Fibroblast of lung (primary cell): Measurements from ENCODE around the gene GYPC. TPM values are rescaled to one million over a fixed set of nuclear protein-coding genes. Genes with fewer than 3 reads are reported as not detected.
A peak's percentile ranks its signal among the peaks of the same experiment; 100 is the strongest.

ENCODE experiments used
- DNase-seq, 2 donors: peaks; one replicate each; pipeline versions ENCODE4 v3.0.0 to v3.0.0-alpha.2; 2010; ENCODE audit warnings: low read depth in 2 of 2
- H2AFZ ChIP-seq: 2 replicates; pipeline ENCODE4 v1.5.1; 2012; ENCODE audit warnings: low read length, control low read depth, inconsistent platforms
- H3K27ac ChIP-seq: 2 replicates; pipeline ENCODE4 v1.5.1; 2011; ENCODE audit warnings: low read length, control low read depth; ENCODE audit not compliant: insufficient read depth
- H3K27me3 ChIP-seq: 2 replicates; pipeline ENCODE4 v1.5.1; 2011; ENCODE audit warnings: mild to moderate bottlenecking, low read length; ENCODE audit not compliant: control insufficient read depth, insufficient read depth
- H3K36me3 ChIP-seq: 2 replicates; pipeline ENCODE4 v1.5.1; 2011; ENCODE audit warnings: low read length; ENCODE audit not compliant: control insufficient read depth, insufficient read depth
- H3K4me1 ChIP-seq: 2 replicates; pipeline ENCODE4 v1.5.1; 2011; ENCODE audit warnings: low read length; ENCODE audit not compliant: control insufficient read depth, insufficient read depth; ENCODE audit errors: extremely low read depth
- H3K4me2 ChIP-seq: 2 replicates; pipeline ENCODE4 v1.5.1; 2011; ENCODE audit warnings: low read length, control low read depth; ENCODE audit not compliant: insufficient read depth; ENCODE audit errors: extremely low read depth
- H3K4me3 ChIP-seq, 4 experiments: fragments of 200-600 bp in 1 of 4; sonication (generic) in 1 of 4; replicated peaks in 1 of 4; 2 replicates each; pipeline ENCODE4 v1.5.1; 2011 to 2016; ENCODE audit warnings: low read length in 4 of 4, low read depth in 3 of 4, mild to moderate bottlenecking in 3 of 4, control low read depth in 2 of 4, inconsistent platforms in 1 of 4, mixed read lengths in 1 of 4; ENCODE audit not compliant: insufficient read depth in 1 of 4; ENCODE audit errors: control extremely low read depth in 1 of 4
- H3K79me2 ChIP-seq: 2 replicates; pipeline ENCODE4 v1.5.1; 2012; ENCODE audit warnings: mild to moderate bottlenecking, low read length, inconsistent platforms; ENCODE audit not compliant: control insufficient read depth, insufficient read depth
- H3K9ac ChIP-seq: 2 replicates; pipeline ENCODE4 v1.5.1; 2011; ENCODE audit warnings: mild to moderate bottlenecking, low read length, control low read depth; ENCODE audit not compliant: insufficient read depth
- H3K9me3 ChIP-seq: 2 replicates; pipeline ENCODE4 v1.5.1; 2012; ENCODE audit warnings: low read depth, low read length; ENCODE audit not compliant: control insufficient read depth, insufficient read depth
- H4K20me1 ChIP-seq: 2 replicates; pipeline ENCODE4 v1.5.1; 2011; ENCODE audit warnings: low read length; ENCODE audit not compliant: control insufficient read depth, insufficient read depth; ENCODE audit errors: extremely low read depth
- CTCF ChIP-seq, 2 donors: IDR thresholded peaks in 1 of 2; conservative IDR thresholded peaks in 1 of 2; 1 replicate in 1 of 2; 2 replicates in 1 of 2; pipeline ENCODE4 v1.5.1; 2011 to 2012; ENCODE audit warnings: low read length in 2 of 2, control low read depth in 1 of 2, inconsistent platforms in 1 of 2, low read depth in 1 of 2, mild to moderate bottlenecking in 1 of 2
- EZH2 ChIP-seq: IDR thresholded peaks from 2 replicates; pipeline ENCODE4 v1.5.1; 2012; ENCODE audit warnings: low read length, control low read depth, mild to moderate bottlenecking; ENCODE audit errors: missing control alignments
- polyA plus RNA-seq, 2 donors: library from polyadenylated mRNA; depleted of rRNA in 1 of 2; stranded (reverse) in 1 of 2; unstranded in 1 of 2; fragments of >200 nt; gene quantifications; 2 replicates each; pipeline ENCODE4 v1.2.1, GENCODE V29; 2011 to 2012; ENCODE audit warnings: missing spikeins in 1 of 2
- total RNA-seq: library from RNA; depleted of rRNA; stranded (reverse); fragments of >200 nt; gene quantifications from 2 replicates; pipeline ENCODE4 v1.2.1, GENCODE V29; 2014

Gene GYPC
- total and polyA plus RNA-seq, 2 donors (not counting 1 experiment from before 2014, with no cell fraction given): 135 to 167 TPM

GRCh38 chr2:126653109-126653508 lies 2.8 kb upstream of the GYPC start:
- no peak for DNase-seq

DNA sequence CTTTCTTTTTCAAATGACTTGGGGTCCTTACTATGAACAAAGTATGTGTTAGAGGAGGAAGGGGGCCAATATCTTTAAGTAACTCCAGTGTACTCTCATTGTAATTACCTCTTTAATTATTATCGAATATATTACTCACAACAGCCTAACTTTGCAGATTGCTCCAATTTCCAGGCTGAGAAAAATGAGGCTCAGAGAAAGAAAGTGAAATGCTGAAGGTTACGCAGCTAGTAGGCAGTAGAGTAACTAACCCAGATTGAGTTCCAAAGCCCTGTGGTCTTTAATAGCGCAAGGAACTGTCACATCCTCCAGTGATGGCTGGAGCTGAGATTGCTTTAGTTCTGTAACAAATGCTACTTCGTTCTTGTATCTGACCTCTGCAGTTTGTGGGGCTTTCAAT lies 2.2 kb upstream of the GYPC start:
- Histone ChIP-seq H3K4me1 (peaks cover 11% of the 10 kb centered on the region), H3K27me3 (no peaks in the 10 kb centered on the region), H3K79me2 (no peaks in the 10 kb centered on the region), H3K4me2 (no peak overlapping the region), H3K9ac (no peak overlapping the region), H2AFZ (no peak overlapping the region), H4K20me1 (no peaks in the 10 kb centered on the region), H3K36me3 (no peaks in the 10 kb centered on the region), H3K9me3 (no peaks in the 10 kb centered on the region), H3K27ac (no peak overlapping the region), H3K4me3 (no peak overlapping the region)
- TF ChIP-seq EZH2: no peak
- peak in 1 of 2 donors; percentile 7 for TF ChIP-seq CTCF (conservative IDR thresholded peaks at IDR 0.05 in 1 of 2, IDR thresholded peaks at IDR 0.05 in 1 of 2; ENCODE audit: low read depth in 1 of 2, low read length in 2 of 2)
- no peak for DNase-seq

More at GRCh38 chr2:126653109-126653508, 2.8 kb upstream of the GYPC start:
- H4K20me1 ChIP-seq: no peaks in the 10 kb centered on the region
- no peak for TF ChIP-seq EZH2
- TF ChIP-seq CTCF (conservative IDR thresholded peaks at IDR 0.05 in 1 of 2, IDR thresholded peaks at IDR 0.05 in 1 of 2; ENCODE audit: low read depth in 1 of 2, low read length in 2 of 2): no peak
- peaks cover 8% of the 10 kb centered on the region for H3K4me1 ChIP-seq
- no peak overlapping the region for H3K4me3 ChIP-seq
- H3K4me2 ChIP-seq: no peak overlapping the region
- H3K9me3 ChIP-seq: no peaks in the 10 kb centered on the region
- H3K27me3 ChIP-seq: no peaks in the 10 kb centered on the region
- H3K9ac ChIP-seq: no peak overlapping the region
- no peak overlapping the region for H3K27ac ChIP-seq
- H3K36me3 ChIP-seq: no peaks in the 10 kb centered on the region
- H2AFZ ChIP-seq: no peak overlapping the region
- no peaks in the 10 kb centered on the region for H3K79me2 ChIP-seq

DNA sequence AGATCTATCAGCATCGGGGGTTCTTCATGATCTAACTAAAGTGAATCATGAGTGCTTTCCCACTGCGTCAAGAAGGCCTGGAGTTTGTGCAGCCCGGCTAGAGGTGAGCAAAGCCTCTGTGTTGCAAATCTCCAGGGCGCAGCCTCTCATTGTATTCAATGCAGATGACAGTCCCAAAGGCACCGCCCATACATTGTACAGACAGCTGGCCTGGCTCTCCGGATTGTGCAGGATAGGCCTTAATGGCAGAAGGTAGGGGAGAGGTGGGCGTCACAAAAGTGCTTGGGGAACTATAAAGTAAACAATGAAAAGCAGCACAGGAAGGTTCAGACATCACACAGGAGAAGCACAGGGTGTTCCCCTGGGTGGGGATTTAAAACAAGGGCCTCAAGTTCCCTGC lies 907 bp upstream of the GYPC start:
- Histone ChIP-seq H3K27ac (peak overlapping the region; percentile 98), H2AFZ (no peak overlapping the region), H4K20me1 (no peaks in the 10 kb centered on the region), H3K79me2 (peaks cover 4% of the 10 kb centered on the region), H3K9me3 (no peaks in the 10 kb centered on the region), H3K4me1 (peaks cover 14% of the 10 kb centered on the region), H3K9ac (no peak overlapping the region), H3K4me3 (peak overlapping the region in 3 of 4 experiments; percentile 69 to 89 (median 87)), H3K36me3 (no peaks in the 10 kb centered on the region), H3K27me3 (no peaks in the 10 kb centered on the region), H3K4me2 (peak overlapping the region; percentile 61)
- TF ChIP-seq EZH2 (no peak), CTCF (conservative IDR thresholded peaks at IDR 0.05 in 1 of 2, IDR thresholded peaks at IDR 0.05 in 1 of 2; ENCODE audit: low read depth in 1 of 2, low read length in 2 of 2) (no peak)
- DNase-seq: no peak
